Measurements from ENCODE around the gene ACSF3.

The ACSF3 gene

GRCh38 chr16:89146211-89147005 lies 52.8 kb downstream of the ACSF3 start:
- no peak for DNase-seq

- DNase-seq: no peak
These were observed 53.6 kb downstream of the ACSF3 start for GRCh38 chr16:89147085-89147817.

- peak; percentile 12 for DNase-seq
These were observed 55.7 kb downstream of the ACSF3 start for GRCh38 chr16:89149386-89149785.

GRCh38 chr16:89150090-89150835 lies 56.6 kb downstream of the ACSF3 start:
- peak; percentile 43 for DNase-seq

- DNase-seq: no peak
These were observed 57.3 kb downstream of the ACSF3 start for GRCh38 chr16:89150981-89151380.

- no peak for DNase-seq
These were observed 59.4 kb downstream of the ACSF3 start for GRCh38 chr16:89152831-89153700.

GRCh38 chr16:89153848-89154271 lies 60.2 kb downstream of the ACSF3 start:
- no peak for DNase-seq

GRCh38 chr16:89154390-89155183 lies 60.9 kb downstream of the ACSF3 start:
- no peak for DNase-seq

GRCh38 chr16:89155184-89155679 lies 61.6 kb downstream of the ACSF3 start:
- no peak for DNase-seq

- no peak for DNase-seq
These were observed 62.4 kb downstream of the ACSF3 start for GRCh38 chr16:89155851-89156739.

- DNase-seq: no peak
These were observed 63.3 kb downstream of the ACSF3 start for GRCh38 chr16:89156740-89157645.

GRCh38 chr16:89157778-89158177 lies 64.1 kb downstream of the ACSF3 start:
- DNase-seq: no peak

GRCh38 chr16:89159066-89159849 lies 65.6 kb downstream of the ACSF3 start:
- no peak for DNase-seq

GRCh38 chr16:89159850-89160354 lies 66.2 kb downstream of the ACSF3 start:
- no peak for DNase-seq

- DNase-seq: no peak
These were observed 67.5 kb downstream of the ACSF3 start for GRCh38 chr16:89160977-89161701.

- no peak for DNase-seq
These were observed 68.4 kb downstream of the ACSF3 start for GRCh38 chr16:89161763-89162713.

Data from NCI-H2171 (cell line).